AG08395 (cell line): ENCODE data around the gene SMC1B.
A peak's percentile ranks its signal among the peaks of the same experiment; 100 is the strongest.
"Not testable (repeated sequence)": the region's sequence is repeated elsewhere in the genome, so short reads cannot be mapped to it uniquely, and the experiment has no call there.

Experiments
- DNase-seq: peaks from one replicate; pipeline ENCODE4 v3.0.0; 2012; ENCODE audit warnings: mixed read lengths, low spot score

The SMC1B gene

DNA sequence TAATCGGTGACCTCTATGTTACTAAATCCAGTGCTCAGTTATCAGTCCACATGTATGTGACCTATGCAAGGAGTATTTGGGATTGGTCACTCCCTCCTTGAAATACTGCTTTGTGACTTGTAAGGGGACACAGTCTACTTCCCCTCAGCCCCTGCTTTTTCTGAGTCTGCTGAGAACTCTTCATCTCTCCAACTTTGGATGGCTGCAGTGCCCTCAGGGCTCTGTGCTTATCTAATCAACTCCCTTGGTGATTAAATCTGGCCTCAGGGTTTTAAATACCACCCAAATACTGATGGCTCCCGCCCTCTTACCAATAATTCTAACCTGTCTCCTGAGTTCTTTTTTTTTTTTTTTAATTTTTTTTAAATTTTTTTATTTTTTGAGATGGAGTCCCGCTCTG is 63.5 kb downstream of the SMC1B start:
- DNase-seq = no peak

DNA sequence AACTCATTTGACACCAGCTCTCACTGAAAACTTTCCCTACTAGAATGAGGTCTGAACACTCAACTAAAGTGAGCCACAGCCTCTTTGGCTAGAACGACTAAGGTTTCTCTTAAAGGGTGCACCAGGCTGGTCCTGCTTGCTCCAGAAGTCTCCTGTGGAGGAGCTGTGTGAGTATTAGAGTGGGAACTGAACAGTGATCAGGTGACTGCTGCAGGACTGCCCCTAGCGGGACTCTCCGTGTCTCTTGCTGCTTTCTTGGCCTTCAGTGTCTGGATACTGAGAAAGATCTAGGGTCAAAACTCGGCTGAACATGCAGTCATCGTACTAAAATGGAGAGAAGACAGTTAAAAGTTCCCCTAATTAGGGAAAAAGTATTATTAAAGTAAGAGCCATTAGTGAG is 69.1 kb downstream of the SMC1B start:
- peak; percentile 15 for DNase-seq

DNA sequence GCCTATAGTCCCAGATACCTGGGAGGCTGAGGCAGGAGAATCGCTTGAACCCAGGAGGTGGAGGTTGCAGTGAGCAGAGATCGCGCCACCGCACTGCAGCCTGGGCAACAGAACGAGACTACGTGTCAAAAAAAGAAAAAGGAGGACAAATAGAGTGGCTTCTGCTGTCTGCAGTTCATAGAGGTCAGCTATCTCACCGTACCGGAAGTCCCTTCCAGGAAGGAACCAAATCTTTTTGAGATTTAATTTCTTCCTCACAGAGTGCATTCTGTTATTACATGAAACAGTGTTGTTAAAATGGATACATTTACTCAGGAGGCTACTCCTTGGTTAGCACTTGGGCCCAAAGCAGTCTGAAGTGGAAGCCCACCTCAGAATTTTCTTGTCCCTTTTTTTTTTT is 70.3 kb downstream of the SMC1B start:
- DNase-seq = no peak

DNA sequence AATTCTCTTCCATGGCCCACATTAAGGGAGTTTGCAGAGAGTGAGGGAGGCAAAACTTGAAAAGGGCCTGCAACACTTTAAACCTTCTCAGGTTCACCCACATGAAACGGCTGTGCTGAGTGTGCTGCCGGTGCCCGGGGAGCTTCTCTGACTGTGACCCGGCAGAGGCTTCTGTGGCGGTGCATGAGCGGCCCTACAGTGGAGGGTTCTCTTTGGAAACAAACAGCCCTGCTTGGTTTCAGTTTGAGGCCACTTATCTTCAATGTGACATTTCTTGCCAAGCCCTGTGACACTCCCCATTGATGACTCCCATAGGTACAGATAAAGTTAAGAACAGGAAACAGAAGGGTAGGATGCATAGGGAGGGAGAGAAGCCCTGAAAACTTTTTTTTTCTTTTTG is 71.9 kb downstream of the SMC1B start:
- no peak for DNase-seq

DNA sequence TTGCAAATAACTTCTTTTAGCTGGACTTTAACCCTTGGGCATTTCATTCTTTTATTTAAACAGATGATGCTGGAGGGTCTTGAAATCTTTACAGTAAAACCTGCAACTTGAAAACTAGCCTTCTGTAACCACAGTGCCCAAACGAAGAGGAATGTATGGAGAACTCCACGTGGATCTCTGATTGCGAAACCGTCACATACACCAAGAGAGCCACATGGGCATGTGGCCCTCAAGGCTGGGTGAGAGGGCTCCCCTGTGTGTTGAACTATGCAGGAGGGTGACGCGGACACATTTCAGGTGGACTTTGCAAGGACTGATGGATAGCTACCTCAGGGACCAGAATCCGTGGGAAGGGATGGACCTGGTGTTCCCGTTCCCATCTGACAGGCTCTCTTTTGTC is 73.1 kb downstream of the SMC1B start:
- no peak for DNase-seq

DNA sequence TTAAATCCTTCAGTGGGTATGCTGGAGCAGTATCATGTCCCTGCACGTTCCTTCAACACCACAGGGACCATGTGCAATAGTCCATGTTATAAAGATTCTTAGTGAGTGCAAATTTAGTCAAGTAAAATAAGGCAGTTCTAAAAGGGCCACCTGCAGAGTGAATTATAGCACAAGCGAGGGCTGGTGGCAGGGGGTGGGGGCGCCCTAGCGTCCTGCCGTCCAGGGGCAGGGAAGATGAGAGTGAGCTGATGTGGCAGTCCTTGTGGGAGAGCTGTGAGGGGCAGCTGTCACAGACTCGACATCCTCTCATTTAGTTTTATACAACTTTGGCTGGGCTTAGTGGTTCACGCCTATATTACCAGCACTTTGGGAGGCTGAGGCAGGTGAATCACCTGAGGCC is 74.6 kb downstream of the SMC1B start:
- DNase-seq = no peak

DNA sequence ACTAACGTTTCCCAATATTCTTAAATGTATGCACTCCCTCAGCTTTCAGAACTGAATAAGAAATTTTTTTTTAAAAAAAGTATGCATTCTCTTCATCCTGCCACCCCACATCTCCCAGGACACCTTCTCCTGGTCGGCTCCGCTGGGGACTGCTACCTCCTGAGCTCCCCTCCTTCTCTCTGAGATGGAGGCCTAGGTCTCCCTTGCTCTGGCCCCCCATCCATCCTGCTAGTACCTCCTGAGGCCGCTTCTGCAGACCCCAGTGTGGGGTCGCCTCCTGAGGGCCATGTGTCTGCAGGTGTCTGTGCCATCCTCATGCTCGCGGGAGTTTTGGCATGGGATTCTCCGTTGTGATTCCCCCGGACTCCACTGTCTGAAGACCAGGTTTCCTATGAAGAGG is 75.9 kb downstream of the SMC1B start:
- DNase-seq = no peak

DNA sequence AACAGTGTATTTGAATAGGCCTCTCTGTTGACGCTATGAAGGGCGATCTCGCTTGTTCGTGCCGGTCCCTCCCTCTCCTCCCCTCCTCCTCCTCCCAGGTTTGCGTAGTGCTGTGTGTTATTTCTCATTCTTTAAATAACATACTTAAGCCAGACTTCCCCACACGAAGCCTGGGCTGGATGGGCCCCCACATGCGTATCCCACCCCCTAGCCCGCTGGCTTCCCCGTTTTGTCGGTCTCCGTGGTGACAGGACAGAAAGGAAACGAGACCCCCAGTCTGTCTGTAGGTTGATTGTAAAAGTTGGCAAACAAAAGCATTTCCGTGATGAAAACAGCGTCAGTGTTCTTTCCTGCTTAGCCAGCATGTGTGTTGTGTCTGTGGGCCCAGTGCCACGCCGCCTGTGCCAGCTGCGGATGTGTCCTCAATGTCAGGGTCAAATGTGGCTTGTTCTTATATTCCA is 76.4 kb downstream of the SMC1B start:
- DNase-seq = peak; percentile 45

DNA sequence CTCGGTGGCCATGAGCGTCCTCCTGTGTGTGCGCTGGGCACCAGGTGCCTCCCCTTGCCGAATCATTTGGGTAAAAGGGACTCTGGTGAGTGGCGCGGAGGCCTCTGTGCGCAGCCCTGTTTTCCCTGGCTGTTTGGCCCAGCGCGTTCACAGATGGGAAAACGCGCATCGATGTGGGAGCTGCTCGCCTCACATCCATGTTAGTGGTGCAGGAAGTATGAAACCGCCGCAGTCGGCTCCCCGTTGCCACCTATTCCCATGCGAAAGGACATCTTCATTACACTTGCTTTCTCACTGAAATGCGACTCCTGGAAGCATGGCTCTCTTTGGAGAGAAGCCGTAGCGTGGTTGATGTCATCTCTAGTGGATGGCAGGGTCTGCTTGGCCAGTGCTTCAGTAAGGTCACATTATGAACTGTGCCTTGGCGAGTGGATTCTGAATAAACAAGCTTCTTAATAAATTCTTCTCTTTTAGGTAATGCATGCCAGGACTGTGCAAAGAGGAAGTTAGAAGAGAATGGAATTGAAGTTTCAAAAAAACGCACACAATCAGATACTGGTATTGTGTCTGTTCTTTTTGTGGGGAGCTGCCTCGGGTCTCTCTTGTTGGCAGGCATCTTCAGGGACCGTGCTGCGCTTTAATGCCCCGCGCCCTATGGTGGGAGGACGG is 77.4 kb downstream of the SMC1B start:
- DNase-seq = no peak

DNA sequence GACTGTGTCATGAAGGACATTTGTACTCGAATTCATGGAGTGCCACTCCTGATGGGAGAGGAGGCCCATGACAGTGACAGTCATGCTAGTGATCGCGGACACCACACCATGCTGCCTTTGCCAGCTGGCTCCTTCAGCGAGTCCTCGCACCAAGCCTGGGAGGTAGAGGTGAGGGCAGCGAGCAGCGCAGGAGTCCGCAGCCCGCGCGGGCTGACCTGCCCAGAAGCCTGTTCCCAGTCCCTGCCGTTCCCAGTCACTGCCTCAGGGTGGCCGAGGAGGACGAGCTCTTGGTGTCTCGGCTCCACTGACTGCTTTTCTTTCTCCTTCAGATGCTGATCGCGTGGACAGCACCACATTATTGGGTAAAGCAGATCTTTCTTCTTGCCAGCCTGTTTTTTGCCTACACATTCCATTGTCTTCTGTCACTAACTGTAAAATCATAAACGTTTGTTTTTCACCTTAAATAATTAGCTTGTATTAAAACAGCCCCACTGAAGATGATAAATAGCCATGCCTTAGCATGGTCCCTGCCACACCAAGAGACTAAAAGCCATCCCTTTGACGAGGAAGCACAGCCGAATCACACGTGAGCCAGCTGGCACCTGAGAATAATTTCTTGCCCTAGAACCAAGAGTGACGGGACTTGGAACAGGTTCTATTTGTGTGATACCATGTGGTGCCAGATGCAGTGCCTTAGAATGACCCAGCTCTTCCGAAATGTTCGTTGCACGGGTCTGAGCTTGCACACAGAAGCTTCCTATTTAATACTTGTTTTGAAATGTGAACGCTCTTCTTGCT is 78.2 kb downstream of the SMC1B start:
- DNase-seq = peak; percentile 74

DNA sequence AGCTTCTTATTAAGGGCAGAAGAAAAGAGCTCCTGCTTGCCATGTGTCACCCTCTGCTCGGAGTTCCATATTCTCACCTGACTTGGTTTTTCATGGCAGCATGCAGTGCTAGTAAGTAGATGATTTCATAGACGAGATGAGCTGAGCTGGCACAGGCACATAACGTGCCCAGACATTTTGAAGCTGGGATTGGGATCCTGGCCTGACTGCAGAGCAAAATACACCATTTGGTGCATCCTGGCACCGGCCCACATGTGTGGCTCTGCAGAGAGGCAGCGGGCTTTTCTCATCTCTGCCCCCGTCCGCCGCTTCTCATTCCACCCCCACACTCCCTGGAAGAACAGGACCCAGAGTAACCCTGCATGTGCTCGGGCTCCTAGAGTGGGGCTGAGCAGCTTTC is 78.9 kb downstream of the SMC1B start:
- DNase-seq = no peak

DNA sequence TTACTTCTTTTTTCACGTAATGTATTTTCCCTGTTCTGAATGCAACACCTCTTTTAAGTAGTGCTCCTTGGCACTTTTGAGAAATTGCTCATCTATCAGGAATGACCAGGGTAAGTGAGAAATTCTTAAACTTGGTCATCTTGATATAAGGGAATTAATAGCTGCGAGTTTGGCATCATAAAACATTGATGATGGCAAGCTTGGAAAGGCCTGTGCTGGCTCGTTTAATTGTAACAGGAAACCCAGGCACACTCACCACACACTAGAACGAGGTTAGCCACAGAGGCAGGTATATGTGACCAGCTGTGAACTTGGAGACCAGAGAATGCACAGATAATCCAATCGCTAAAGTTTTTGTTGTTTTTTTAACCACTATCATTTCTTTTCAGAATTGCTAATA is 79.3 kb downstream of the SMC1B start:
- DNase-seq = no peak

DNA sequence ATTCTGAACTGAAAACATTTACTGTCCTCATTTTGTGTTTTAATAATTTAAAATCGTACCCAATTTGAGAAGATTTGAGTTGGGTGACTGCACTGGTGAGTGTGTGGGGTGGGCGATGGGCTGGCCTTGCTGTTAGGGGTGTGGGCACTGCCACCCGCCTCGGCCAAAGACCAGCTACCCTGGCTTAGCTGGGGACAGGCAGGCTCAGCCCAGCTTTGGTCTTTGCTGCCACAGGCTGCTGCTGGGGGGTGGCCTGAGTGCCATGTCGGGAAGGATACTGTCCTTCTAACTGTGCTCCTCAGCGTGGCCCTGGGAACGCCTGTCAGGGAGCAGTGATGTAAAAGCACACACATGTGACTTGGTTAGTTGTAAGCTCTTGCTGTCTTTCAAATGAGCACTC is 81.4 kb downstream of the SMC1B start:
- no peak for DNase-seq

DNA sequence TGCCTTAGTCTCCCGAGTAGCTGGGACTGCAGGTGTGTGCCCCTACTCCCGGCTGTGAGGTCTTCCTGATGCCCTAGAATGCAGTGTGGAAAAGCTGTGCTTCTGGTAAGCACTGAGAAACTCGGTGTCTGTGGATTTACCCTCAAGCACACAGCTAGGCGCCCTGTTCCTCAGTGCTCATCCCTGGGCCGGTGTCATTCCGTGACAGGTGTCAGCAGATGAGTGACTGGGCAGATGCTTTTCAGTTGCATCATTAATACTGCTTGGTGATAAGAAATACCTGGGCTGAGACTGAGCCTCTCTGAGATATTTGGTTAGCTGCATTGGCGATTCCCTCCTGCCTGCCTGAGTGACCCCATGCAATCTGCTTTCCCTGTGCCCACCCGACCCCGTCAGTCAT is 81.9 kb downstream of the SMC1B start:
- no peak for DNase-seq

DNA sequence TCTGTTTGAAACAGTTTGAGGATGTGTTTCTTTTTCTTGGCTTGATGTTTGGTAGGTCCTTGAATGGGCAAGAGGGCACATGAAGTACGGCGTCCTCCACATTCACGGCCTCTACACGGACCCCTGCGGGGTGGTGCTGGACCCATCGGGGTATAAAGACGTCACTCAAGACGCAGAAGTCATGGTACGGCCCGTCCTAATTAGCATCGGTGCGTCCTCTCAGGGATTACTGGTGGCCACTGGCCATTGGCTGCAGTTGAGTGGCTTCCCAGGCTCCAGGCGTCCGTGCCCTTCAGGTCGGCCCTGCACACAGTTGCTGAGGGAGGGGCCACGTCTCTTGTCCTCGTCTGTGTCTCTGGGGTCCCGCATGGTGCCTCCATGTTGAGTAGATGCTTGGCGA is 82.9 kb downstream of the SMC1B start:
- no peak for DNase-seq

DNA sequence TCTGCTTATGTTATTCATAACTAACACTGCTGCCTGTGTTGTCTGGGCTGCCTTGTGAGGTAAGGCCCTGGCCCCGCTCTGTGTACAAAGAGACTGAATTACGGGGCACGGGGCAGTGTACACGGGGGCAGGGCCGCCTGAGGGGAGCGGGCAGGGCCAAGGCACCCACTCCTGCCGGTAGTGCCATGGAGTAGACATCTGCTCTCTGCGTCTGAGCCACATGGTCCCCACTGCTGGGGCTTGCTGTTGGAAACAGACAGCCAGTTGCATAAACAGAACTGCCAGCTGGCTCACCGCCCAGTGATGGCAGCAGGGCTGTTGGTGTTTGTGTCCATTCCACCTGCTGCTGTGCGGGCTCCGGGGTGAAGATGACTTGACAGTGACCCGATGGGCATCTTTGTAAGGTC is 83.9 kb downstream of the SMC1B start:
- no peak for DNase-seq

DNA sequence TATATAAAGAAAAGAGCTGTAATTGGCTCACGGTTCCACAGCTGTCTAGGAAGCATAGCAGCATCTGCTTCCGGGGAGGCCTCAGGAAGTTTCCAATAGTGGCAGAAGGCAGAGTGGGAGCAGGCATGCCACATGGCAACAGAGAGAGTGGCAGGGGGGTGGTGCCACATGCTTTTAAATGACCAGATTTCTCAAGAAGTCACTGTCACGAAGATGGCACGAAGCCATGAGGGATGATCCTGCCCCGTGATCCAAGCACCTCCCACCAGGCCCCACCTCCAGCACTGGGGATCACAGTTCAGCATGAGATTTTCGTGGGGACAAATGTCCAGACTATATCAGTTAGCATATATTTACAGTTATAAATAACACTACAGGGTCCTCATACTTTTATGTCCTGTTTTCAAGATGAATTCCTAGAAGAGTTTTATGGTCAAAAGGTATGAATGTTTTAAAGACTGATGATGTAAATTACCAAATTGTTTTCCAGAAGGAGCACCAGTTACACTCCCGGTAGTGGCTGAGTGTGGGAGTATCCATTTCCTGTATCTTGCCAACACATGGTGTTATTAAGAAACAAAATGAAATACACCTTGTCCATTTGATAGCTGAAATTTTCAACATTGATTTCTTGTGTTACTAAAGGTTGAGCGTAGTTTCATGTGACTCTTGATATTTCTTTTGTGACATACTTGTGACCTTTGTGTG is 84.4 kb downstream of the SMC1B start:
- DNase-seq = no peak

DNA sequence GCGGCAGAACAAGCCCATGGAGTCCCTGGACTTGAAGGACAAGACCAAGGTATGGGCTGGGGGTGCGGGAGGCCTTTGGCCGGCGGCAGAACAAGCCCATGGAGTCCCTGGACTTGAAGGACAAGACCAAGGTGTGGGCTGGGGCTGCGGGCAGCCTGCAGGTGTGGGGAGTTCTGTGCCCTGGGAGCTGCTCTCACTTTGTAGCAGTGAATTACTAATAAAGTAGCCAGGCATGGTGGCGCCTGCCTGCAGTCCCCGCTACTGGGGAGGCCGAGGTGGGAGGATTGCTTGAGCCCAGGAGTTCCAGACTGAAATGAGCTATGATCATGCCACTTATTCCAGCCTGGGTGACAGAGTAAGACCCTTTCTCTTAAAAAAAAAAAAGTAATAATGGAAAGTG is 85.1 kb downstream of the SMC1B start:
- not testable (repeated sequence) for DNase-seq

DNA sequence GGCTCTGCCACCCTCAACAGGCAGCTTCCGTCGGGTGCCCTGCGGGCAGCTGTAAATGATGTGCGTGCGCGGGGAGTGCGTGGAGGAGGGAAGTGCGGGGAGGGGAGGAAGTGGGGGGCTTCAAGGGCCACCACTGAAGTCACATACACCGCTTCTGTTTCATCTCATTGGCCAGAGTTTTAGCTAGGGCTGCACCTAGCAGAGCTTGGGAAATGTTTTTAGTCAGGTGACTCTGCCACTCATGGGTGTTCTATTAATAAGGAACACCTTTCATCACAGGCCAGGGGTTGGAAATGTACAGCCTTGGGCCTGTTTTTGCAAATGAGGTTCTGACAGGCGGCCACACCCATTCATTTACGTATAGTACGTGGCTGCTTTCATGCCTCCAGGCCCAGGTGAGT is 89.1 kb downstream of the SMC1B start:
- DNase-seq = no peak

DNA sequence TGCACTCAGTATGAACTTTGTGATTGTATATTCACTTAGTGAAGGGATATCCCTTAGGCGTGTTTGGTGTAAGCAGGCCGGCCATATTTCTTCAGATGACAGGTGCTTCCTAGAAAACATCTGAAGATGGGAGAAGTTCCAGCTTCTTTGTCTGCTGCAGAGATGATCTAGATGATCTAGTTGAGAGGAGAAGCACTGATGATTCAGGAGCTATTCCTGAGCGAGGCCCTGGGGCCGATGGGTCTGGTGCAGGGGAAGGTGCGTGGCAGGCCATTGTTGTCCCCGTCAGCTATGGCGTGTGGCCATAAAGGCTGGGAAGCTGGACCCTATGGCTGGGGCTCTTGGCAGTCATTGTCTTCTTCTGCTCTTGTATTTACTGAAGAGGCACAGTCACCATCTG is 89.7 kb downstream of the SMC1B start:
- DNase-seq = no peak

DNA sequence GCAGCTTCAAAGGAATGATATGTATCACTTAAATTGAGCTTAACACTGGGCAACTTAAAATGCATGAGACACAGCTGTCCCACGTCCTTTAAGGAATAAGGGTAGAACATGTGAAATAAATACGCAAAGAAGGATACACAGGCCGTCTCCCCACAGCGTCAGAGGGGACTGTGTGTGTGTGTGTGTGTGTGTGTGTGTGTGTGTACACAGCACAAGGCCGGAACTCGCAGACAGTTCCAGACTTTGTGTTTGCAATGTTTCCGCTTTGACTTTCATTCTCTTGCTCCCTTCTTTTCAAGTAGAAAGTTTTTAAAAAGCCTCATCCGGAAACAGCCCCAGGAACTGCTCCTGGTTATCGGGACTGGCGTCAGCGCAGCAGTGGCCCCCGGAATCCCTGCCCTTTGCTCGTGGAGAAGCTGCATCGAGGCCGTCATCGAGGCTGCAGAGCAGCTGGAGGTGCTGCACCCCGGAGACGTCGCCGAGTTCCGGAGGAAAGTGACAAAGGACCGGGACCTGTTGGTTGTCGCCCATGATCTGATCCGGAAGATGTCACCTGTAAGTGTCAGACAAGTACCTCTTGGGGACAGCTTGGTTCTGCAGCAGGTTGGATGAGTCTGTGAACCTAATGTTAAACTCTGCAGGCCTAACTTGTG is 90.4 kb downstream of the SMC1B start:
- no peak for DNase-seq

DNA sequence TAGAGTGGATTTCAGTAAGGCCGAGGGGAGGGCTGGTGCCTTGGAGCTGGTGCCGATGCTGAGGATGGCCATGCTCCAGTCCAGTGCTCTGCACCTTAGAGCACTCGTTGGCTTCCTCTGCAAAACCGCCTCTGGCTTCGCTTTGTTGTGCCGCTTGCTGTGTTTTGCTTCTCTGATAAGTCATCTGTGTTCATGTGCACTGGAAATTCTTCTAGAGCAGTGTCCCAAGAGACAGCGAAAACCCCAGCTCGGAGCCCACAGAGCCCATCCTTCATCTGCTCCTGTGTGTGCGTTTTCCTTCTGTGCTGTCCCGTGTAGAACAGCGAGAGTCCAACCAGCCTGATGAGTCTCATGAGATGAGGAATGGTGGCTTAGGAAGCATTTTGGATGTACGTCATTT is 91.6 kb downstream of the SMC1B start:
- DNase-seq = no peak
